B cell (primary cell): ENCODE results near the gene LTBP2. TPM values are rescaled to one million over a fixed set of nuclear protein-coding genes. Genes with fewer than 3 reads are reported as not detected.

Experiments used
- ATAC-seq: fragments of 200-7000 bp; cut with Tn5 transposase; one replicate; pipeline ENCODE4 v1.10.0; 2021; ENCODE audit warnings: low read depth, mild to moderate bottlenecking, moderate number of reproducible peaks, moderate library complexity
- CTCF ChIA-PET: fragments of 350-600 bp; sonication (Branson Sonifier 250); formaldehyde crosslinking; loops from one replicate; lab custom pipeline; 2021; ENCODE audit warnings: antibody characterized with exemption, inconsistent platforms; lab: Charles Lee
- POLR2A ChIA-PET: fragments of 350-600 bp; sonication (Branson Sonifier 250); formaldehyde crosslinking; loops from one replicate; lab custom pipeline; 2021; ENCODE audit warnings: antibody characterized with exemption; lab: Charles Lee
- DNase-seq: peaks from one replicate; pipeline ENCODE4 v3.0.0; 2013
- H2AFZ ChIP-seq: 2 replicates; pipeline ENCODE4 v1.6.1; 2012; ENCODE audit warnings: mild to moderate bottlenecking, low read depth, low read length; ENCODE audit not compliant: insufficient read depth, poor library complexity, severe bottlenecking
- H3K27ac ChIP-seq, 2 donors: 1 replicate in 1 of 2; 2 replicates in 1 of 2; pipeline ENCODE4 v1.5.1; 2012 to 2013; ENCODE audit warnings: low read length in 2 of 2, mild to moderate bottlenecking in 2 of 2, moderate library complexity in 1 of 2
- H3K27me3 ChIP-seq, 4 experiments: fragments of 200-600 bp in 1 of 4; sonication (generic) in 1 of 4; replicated peaks in 1 of 4; 1 replicate in 2 of 4; 2 replicates in 2 of 4; pipeline versions ENCODE4 v1.6.1 to v1.7.0; 2013 to 2016; ENCODE audit warnings: low read length in 3 of 4, mild to moderate bottlenecking in 2 of 4, mixed read lengths in 1 of 4, moderate library complexity in 1 of 4; ENCODE audit not compliant: insufficient read depth in 4 of 4, control insufficient read depth in 3 of 4; ENCODE audit errors: control extremely low read depth in 1 of 4
- H3K36me3 ChIP-seq, 2 experiments: replicated peaks in 1 of 2; 1 replicate in 1 of 2; 2 replicates in 1 of 2; pipeline versions ENCODE4 v1.6.1 to v1.7.1; 2013; ENCODE audit warnings: low read length in 1 of 2; ENCODE audit not compliant: insufficient read depth in 2 of 2, control insufficient read depth in 1 of 2; ENCODE audit errors: control extremely low read depth in 1 of 2, extremely low read depth in 1 of 2
- H3K4me1 ChIP-seq, 2 donors: fragments of 200-600 bp in 1 of 2; sonication (generic) in 1 of 2; 1 replicate in 1 of 2; 2 replicates in 1 of 2; pipeline versions ENCODE4 v1.5.1 to v1.6.1; 2013 to 2017; ENCODE audit warnings: low read length in 2 of 2; ENCODE audit not compliant: control insufficient read depth in 2 of 2, insufficient read depth in 2 of 2
- H3K4me2 ChIP-seq: replicated peaks from 2 replicates; pipeline ENCODE3; 2012; ENCODE audit warnings: mild to moderate bottlenecking, low read depth, low read length; ENCODE audit not compliant: poor library complexity, severe bottlenecking
- H3K4me3 ChIP-seq, 5 experiments: fragments of 200-600 bp in 1 of 5; sonication (generic) in 1 of 5; 1 replicate in 3 of 5; 2 replicates in 2 of 5; pipeline versions ENCODE4 v1.5.1 to v1.7.0; 2011 to 2016; ENCODE audit warnings: low read length in 4 of 5, mild to moderate bottlenecking in 4 of 5, low read depth in 2 of 5, control low read depth in 1 of 5, moderate library complexity in 1 of 5; ENCODE audit not compliant: insufficient read depth in 1 of 5; ENCODE audit errors: control extremely low read depth in 1 of 5, extremely low read depth in 1 of 5
- H3K79me2 ChIP-seq: fragments of 200-600 bp; sonication (generic); one replicate; pipeline ENCODE4 v1.6.0; 2016; ENCODE audit warnings: low read length; ENCODE audit not compliant: control insufficient read depth, insufficient read depth
- H3K9ac ChIP-seq: fragments of 200-600 bp; sonication (generic); 2 replicates; pipeline ENCODE4 v1.6.1; 2017; ENCODE audit warnings: mild to moderate bottlenecking, low read length, moderate library complexity
- H3K9me3 ChIP-seq, 3 donors: one replicate each; pipeline versions ENCODE4 v1.6.1 to v1.7.1; 2013; ENCODE audit warnings: low read length in 2 of 3; ENCODE audit not compliant: control insufficient read depth in 2 of 3, insufficient read depth in 1 of 3; ENCODE audit errors: control extremely low read depth in 1 of 3
- H4K20me1 ChIP-seq: 2 replicates; pipeline ENCODE4 v1.6.0; 2012; ENCODE audit warnings: mild to moderate bottlenecking, low read length; ENCODE audit not compliant: insufficient read depth, control insufficient read depth, poor library complexity, severe bottlenecking
- H3K27ac Mint-ChIP-seq: one replicate; pipeline ENCODE4 v1.8.0; 2021; ENCODE audit warnings: mixed read lengths
- H3K27me3 Mint-ChIP-seq: one replicate; pipeline ENCODE4 v1.8.0; 2021; ENCODE audit warnings: mixed read lengths
- H3K4me1 Mint-ChIP-seq: one replicate; pipeline ENCODE4 v1.8.0; 2021; ENCODE audit warnings: mixed read lengths
- H3K4me3 Mint-ChIP-seq: one replicate; pipeline ENCODE4 v1.8.0; 2021; ENCODE audit warnings: mixed read lengths
- H3K9me3 Mint-ChIP-seq: one replicate; pipeline ENCODE4 v1.8.0; 2022; ENCODE audit warnings: mixed read lengths; ENCODE audit not compliant: insufficient read depth
- EZH2 ChIP-seq: IDR thresholded peaks from 2 replicates; pipeline ENCODE4 v1.6.1; 2012; ENCODE audit warnings: borderline replicate concordance, low read depth, mild to moderate bottlenecking, moderate library complexity, low read length; ENCODE audit not compliant: insufficient read depth, poor library complexity, severe bottlenecking
- WGBS: methylation state at CpG from one replicate; pipeline ENCODE4 v1.1.5; 2013; ENCODE audit warnings: missing lambda C conversion rate; ENCODE audit not compliant: insufficient coverage; 5-methylcytosine and 5-hydroxymethylcytosine counted together
- intact Hi-C: fragments of 100-400 bp; cut with micrococcal nuclease; formaldehyde crosslinking; loops from one replicate; pipeline ENCODE4 v1.10.0; 2022
- polyA plus RNA-seq: library from polyadenylated mRNA; depleted of rRNA; stranded (reverse); fragments of >200 nt; gene quantifications from 2 replicates; pipeline ENCODE4 v1.2.3, GENCODE V29; 2012
- total RNA-seq, 2 donors: library from RNA; stranded (reverse); fragments of 120-200 nt in 1 of 2; gene quantifications; 1 replicate in 1 of 2; 2 replicates in 1 of 2; pipeline versions ENCODE4 v1.2.3 to v1.2.4, GENCODE V29; 2013 to 2022
- TF ChIP-seq, protein P1 (sequence below): fragments of 200-600 bp; IDR thresholded peaks from one replicate; pipeline ENCODE4 v1.8.0; 2022; ENCODE audit warnings: antibody characterized with exemption, mild to moderate bottlenecking

LTBP2 gene
- total and polyA plus RNA-seq, 2 donors (not counting 1 experiment from before 2014, with no cell fraction given) = 0.12 to 0.22 TPM

DNA sequence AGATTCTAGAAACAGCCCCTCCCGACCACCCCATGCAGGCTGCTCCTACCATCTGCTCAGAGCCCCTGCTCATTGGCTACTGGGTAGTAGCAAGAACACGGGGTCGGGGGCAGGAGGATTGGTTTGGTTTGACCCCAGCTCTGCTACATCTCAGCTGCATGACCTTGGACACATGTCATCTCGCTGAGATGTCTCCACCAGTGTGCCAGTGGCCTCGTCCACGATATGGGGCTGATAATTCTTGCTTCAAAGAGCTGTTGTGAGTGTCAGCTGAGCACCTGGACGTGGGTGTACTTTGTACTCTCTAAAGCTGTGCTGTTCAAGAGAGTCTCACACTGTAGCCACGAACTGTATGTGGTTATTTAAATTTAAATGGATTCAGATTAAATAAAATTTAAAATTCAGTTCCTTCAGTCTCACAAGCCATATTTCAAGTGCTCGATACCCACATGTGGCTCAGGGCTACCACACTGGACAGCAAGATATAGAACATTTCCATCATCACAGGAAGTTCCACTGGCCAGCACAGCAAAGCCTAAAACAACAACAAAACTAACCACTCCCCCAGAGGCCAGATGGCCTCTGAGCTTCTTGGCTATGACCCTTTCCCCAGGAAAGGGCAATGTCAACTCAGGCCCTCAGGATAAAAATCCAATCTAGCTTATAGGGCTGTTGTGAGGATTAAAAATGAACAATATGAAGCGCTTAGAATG is 18.6 kb downstream of the LTBP2 start:
- Mint-ChIP-seq H3K27me3 (no peaks in the 10 kb centered on the region), H3K27ac (peak overlapping the region; percentile 68), H3K4me3 (peak overlapping the region; percentile 44), H3K9me3 (no peaks in the 10 kb centered on the region), H3K4me1 (peaks cover 24% of the 10 kb centered on the region)
- peak overlapping the region; percentile 66 for H3K4me2 ChIP-seq
- CTCF ChIA-PET = interaction anchor here (1.4 to 2.3 kb wide), 3 partner anchors 11 to 18 kb away, joined by 3 to 7 read pairs (median 5); no protein-coding TSS in a partner anchor
- H3K4me3 ChIP-seq = peak overlapping the region in 1 of 5 experiments; percentile 25
- H3K27ac ChIP-seq = peak overlapping the region; percentile 58 to 78
- H3K27me3 ChIP-seq = no peaks in the 10 kb centered on the region
- DNase-seq = no peak
- peaks cover 0 to 3% (median 0%) of the 10 kb centered on the region in 3 donors for H3K9me3 ChIP-seq
- POLR2A ChIA-PET = interaction anchor here (1.5 kb wide), 1 partner anchor 16 kb away, joined by 3 read pairs; no protein-coding TSS in a partner anchor
- intact Hi-C loops = no loop called here
- H3K4me1 ChIP-seq = peaks cover 25 to 29% of the 10 kb centered on the region in 2 donors
- 36% methylated on average over 3 of the region's 10 CpGs for WGBS
- H3K9ac ChIP-seq = no peak overlapping the region
- H3K79me2 ChIP-seq = no peaks in the 10 kb centered on the region
- H2AFZ ChIP-seq = peak overlapping the region; percentile 3
- no peaks in the 10 kb centered on the region for H4K20me1 ChIP-seq
- ATAC-seq = peak; percentile 39
- H3K36me3 ChIP-seq = no peaks in the 10 kb centered on the region
- TF ChIP-seq EZH2 = no peak
- TF ChIP-seq, protein P1, sequence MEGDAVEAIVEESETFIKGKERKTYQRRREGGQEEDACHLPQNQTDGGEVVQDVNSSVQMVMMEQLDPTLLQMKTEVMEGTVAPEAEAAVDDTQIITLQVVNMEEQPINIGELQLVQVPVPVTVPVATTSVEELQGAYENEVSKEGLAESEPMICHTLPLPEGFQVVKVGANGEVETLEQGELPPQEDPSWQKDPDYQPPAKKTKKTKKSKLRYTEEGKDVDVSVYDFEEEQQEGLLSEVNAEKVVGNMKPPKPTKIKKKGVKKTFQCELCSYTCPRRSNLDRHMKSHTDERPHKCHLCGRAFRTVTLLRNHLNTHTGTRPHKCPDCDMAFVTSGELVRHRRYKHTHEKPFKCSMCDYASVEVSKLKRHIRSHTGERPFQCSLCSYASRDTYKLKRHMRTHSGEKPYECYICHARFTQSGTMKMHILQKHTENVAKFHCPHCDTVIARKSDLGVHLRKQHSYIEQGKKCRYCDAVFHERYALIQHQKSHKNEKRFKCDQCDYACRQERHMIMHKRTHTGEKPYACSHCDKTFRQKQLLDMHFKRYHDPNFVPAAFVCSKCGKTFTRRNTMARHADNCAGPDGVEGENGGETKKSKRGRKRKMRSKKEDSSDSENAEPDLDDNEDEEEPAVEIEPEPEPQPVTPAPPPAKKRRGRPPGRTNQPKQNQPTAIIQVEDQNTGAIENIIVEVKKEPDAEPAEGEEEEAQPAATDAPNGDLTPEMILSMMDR = no peak
